ENCODE results near the gene ITPR1. TPM values are rescaled to one million over a fixed set of nuclear protein-coding genes. Genes with fewer than 3 reads are reported as not detected.

ITPR1 gene
- polyA plus RNA-seq, 1 of the 3 experiments (the other 2 are of a cell fraction) = 5.9 TPM

- TF ChIP-seq RCOR1 (IDR thresholded peaks at IDR 0.05; ENCODE audit: low read length) = no peak
- TF ChIP-seq NFIC (IDR thresholded peaks at IDR 0.05; ENCODE audit: borderline replicate concordance) = no peak
- no peaks in the 10 kb centered on the region for H4K20me1 ChIP-seq (ENCODE audit: insufficient read depth)
- H3K4me3 ChIP-seq (ENCODE audit: low read depth in 2 of 2, low read length in 1 of 2) = no peak overlapping the region
- no peak for DNase-seq
- no peaks in the 10 kb centered on the region for H3K9me2 ChIP-seq
- H3K9ac ChIP-seq = no peak overlapping the region
- H3K27me3 ChIP-seq (ENCODE audit: insufficient read depth) = no peaks in the 10 kb centered on the region
- H3F3A ChIP-seq (replicated peaks; ENCODE audit: insufficient read depth) = no peaks in the 10 kb centered on the region
- no peaks in the 10 kb centered on the region for H3K9me3 ChIP-seq
- no peaks in the 10 kb centered on the region for H3K4me1 ChIP-seq (ENCODE audit: control insufficient read depth in 1 of 2, insufficient read depth in 2 of 2, low read depth in 1 of 2, low read length in 1 of 2)
- H3K4me2 ChIP-seq = no peak overlapping the region
- ChIA-PET POLR2A (no interaction called here), CTCF (interaction anchor here (1.3 kb wide), 1 partner anchor 75 kb away, joined by 3 read pairs; no protein-coding TSS in a partner anchor)
- WGBS (ENCODE audit: low lambda C conversion rate) = 76% methylated on average over 3 of the region's 3 CpGs
- H3K27ac ChIP-seq (ENCODE audit: low read depth in 2 of 2, low read length in 1 of 2) = no peak overlapping the region
- H2AFZ ChIP-seq (ENCODE audit: low read depth) = no peak overlapping the region
- no peaks in the 10 kb centered on the region for H3K79me2 ChIP-seq (ENCODE audit: insufficient read depth)
- H3K36me3 ChIP-seq (replicated peaks in 1 of 2; ENCODE audit: control insufficient read depth in 1 of 2, insufficient read depth in 2 of 2, low read length in 1 of 2) = peaks cover 0 to 24% of the 10 kb centered on the region in 2 experiments
Observed at GRCh38 chr3:4786431-4786830, 293.3 kb downstream of the ITPR1 start.

- H3K36me3 ChIP-seq (replicated peaks in 1 of 2; ENCODE audit: control insufficient read depth in 1 of 2, insufficient read depth in 2 of 2, low read length in 1 of 2) = peaks cover 0 to 22% of the 10 kb centered on the region in 2 experiments
- H3K9me3 ChIP-seq = no peaks in the 10 kb centered on the region
- no peaks in the 10 kb centered on the region for H3K79me2 ChIP-seq (ENCODE audit: insufficient read depth)
- H3K4me3 ChIP-seq (ENCODE audit: low read depth in 2 of 2, low read length in 1 of 2) = no peak overlapping the region
- no peaks in the 10 kb centered on the region for H3K27me3 ChIP-seq (ENCODE audit: insufficient read depth)
- no peak overlapping the region for H2AFZ ChIP-seq (ENCODE audit: low read depth)
- H3F3A ChIP-seq (replicated peaks; ENCODE audit: insufficient read depth) = no peaks in the 10 kb centered on the region
- H4K20me1 ChIP-seq (ENCODE audit: insufficient read depth) = no peaks in the 10 kb centered on the region
- H3K27ac ChIP-seq (ENCODE audit: low read depth in 2 of 2, low read length in 1 of 2) = no peak overlapping the region
- no peaks in the 10 kb centered on the region for H3K9me2 ChIP-seq
- no peak overlapping the region for H3K4me2 ChIP-seq
- TF ChIP-seq PBX3 (IDR thresholded peaks at IDR 0.05) (no peak), IRF3 (IDR thresholded peaks at IDR 0.05; ENCODE audit: low read depth, low read length) (no peak), ZBTB33 (IDR thresholded peaks at IDR 0.05; ENCODE audit: borderline replicate concordance, low read depth) (no peak), SMC3 (IDR thresholded peaks at IDR 0.05; ENCODE audit: low read depth, low read length) (no peak), USF1 (IDR thresholded peaks at IDR 0.05; ENCODE audit: borderline replicate concordance, low read depth) (no peak), USF2 (IDR thresholded peaks at IDR 0.05; ENCODE audit: borderline replicate concordance, low read depth, low read length) (no peak), NRF1 (IDR thresholded peaks at IDR 0.05; ENCODE audit: low read depth, low read length) (no peak), FOSL2 (IDR thresholded peaks at IDR 0.05; ENCODE audit: borderline replicate concordance, low read depth) (no peak), RAD21 (IDR thresholded peaks at IDR 0.05; ENCODE audit: low read length) (no peak), EP300 (IDR thresholded peaks at IDR 0.05; ENCODE audit: borderline replicate concordance in 1 of 2, low read depth in 1 of 2, low read length in 1 of 2) (no peak), JUND (IDR thresholded peaks at IDR 0.05) (no peak)
- DNase-seq = no peak
- ChIA-PET POLR2A (no interaction called here), CTCF (no interaction called here)
- 88% methylated on average over 2 of the region's 4 CpGs for WGBS (ENCODE audit: low lambda C conversion rate)
- H3K9ac ChIP-seq = no peak overlapping the region
- H3K4me1 ChIP-seq (ENCODE audit: control insufficient read depth in 1 of 2, insufficient read depth in 2 of 2, low read depth in 1 of 2, low read length in 1 of 2) = no peaks in the 10 kb centered on the region
Observed at GRCh38 chr3:4791358-4791757, 298.2 kb downstream of the ITPR1 start.

Measured in SK-N-SH (cell line).